HUDEP-2 (cell line): Measurements from ENCODE around the gene C21orf58.
"Not testable (repeated sequence)": the region's sequence is repeated elsewhere in the genome, so short reads cannot be mapped to it uniquely, and the experiment has no call there.

Experiments
- DNase-seq, 76 experiments: peaks; one replicate each; lab custom pipeline; 2025; ENCODE audit not compliant: unreplicated experiment in 76 of 76; lab: John Stamatoyannopoulos, UW

Gene C21orf58

DNA sequence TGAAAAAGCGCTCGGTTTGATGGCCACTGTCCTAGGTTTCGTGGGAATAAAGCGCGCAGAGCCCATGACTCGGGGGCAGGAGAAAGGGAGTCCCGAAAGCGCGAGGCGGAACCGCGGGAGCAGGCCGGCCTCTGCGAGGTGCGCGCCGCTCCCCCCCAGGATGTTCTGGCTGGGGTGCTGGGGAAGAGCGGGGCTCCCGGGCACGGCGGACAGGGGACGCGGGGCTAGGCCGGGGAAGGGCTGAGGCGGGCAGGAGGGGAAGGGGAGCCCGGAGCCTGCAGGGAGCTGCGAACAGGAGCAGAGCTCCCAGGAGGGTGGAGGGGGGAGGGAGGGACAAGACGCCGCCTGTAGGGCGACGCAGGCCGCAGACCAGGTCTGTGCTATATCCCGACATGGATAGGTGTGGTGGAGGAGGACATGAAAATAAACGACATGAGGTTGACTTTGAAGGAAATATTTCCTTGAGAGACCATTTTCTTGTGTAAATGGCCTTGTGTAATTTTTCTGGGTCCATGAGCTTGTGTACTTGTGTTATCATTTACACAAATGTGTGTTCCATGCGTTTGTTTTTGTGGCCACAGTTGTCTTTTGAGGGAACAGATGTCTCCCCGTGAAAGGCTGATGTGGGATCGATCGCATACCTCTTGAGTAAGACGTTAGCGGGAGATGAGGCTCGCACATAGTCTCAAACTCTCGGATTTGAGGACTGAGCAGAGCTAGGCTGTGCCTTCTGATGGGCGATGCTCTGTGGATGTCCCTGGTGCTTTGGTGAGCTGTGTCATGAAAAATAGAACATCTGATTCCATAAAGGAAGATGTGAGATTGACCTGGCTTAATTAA lies 1.6 kb upstream of the C21orf58 start:
- peak in 62 of 76 experiments; percentile 12 to 78 (median 51) for DNase-seq

DNA sequence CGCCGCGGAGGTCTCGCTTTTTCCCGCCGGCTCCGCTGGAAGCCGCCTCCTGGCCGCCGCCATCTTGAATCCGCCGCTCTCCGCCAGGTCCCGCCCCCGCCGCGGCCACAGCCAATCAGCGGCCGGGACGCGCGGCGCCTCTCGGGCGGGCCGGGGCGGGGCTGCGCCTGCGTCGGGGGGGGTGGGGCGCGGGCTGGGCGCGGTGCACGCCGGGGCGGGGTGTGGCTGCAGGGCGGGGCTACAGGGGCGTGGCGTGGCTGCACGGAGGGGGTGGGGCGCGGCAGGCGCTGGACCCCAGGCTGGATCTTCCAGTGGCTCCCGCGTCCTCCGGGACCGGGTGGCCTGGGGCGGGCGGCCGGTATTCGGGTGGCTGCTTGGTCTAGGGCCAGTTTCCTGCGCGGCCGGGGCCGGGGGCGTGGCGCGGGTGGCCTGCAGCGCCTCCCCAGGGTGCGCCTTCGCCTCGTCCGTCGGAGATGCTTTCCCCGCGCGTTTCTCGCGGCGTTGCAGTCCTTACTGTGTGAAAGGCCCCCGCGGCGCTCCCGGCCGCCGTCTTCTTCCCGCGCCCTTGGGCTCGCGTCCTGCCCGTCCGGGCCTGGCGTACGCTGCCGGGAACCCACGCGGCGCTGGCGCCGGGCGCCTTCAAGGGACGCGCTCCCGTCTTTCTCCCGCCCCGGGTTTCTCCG lies 861 bp upstream of the C21orf58 start:
- peak in 73 of 76 experiments; percentile 34 to 97 (median 89) for DNase-seq

DNA sequence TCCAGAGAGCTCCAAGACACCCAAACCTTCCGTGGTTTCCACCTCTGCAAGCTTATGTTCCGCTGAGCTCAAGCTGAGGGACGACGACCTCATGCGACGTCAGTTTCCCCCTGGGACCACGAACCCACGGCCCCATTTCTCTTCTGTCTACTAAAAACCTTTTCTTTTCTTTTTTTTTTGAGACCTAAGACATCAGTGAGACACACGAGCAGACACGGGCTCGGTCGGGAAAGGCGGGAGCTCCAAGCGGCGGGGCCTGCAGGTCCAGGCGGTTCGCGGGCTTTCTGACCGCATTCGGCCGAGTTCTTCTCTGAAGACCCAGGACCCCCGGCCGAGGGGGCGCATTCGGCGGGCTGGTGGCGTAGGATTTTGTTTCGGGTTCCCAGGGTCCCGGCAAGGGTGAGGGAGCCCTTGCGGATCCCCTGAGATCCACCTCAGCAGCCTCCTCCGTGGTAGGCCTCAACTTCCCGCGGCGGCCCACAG lies 402 bp downstream of the C21orf58 start:
- DNase-seq: peak in 8 of 76 experiments; percentile 32 to 77 (median 45)

DNA sequence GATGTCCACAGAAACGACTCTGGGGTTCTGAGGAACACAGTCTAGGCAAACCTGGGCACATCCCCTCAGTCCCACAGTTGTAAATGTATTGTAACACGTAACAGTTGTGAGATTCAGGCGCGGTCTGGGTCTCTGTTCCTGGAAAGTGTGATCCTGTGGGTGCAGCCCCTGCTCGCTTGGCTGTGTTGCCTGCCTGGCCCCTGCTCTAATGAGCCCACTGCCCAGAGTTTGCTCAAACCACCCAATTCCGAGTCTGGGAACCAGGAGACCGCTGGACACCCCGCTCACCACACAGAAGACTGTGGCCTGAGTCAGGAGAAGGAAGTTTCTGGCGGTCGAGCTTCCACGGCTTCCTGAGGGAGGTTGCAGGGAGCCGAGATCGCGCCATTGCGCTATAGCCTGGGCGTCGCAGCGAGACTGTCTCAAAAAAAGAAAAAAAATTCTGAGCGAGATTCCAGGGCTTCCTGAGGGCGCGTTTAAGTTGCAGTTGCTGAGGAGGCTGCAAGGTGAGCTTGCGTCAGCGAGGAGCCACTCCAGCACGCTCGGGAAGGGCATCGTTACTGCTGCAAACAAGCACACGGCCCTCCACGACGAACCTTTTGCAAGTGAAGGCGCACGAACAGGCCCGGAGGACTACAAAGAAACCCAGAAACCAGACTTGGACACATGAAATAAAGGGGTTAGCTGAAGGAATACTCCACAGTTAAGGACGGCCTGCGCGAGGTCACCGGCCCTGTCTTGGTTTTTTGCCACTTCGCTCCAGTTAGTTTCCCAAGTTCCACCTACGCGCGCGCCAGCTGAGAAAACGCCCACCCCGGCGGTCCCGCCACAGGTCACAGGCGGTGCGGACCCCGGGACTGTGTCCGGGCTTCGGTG lies 1.1 kb downstream of the C21orf58 start:
- peak in 28 of 76 experiments; percentile 13 to 64 (median 38) for DNase-seq

DNA sequence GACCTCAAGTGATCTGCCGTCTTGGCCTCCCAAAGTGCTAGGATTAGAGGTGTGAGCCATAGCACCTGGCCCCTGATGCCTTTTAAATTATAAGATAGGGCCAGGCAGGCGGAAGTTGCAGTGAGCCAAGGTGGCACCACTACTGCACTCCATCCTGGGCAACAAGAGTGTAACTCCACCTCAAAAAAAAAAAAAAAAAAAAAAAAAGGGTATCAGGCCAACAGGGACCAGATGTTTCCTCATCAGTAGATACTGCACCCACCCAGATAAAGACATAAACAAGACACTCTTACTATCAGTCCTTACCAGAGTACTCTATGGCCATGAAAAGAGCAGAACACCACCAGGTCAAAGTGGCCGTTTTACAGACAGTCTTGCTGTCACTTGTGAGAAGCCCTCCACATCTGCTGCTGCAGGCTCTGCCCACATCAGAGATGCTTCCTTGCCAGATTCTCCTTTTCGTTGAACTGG lies 3.3 kb downstream of the C21orf58 start:
- DNase-seq: peak in 75 of 76 experiments; percentile 41 to 100 (median 93)

DNA sequence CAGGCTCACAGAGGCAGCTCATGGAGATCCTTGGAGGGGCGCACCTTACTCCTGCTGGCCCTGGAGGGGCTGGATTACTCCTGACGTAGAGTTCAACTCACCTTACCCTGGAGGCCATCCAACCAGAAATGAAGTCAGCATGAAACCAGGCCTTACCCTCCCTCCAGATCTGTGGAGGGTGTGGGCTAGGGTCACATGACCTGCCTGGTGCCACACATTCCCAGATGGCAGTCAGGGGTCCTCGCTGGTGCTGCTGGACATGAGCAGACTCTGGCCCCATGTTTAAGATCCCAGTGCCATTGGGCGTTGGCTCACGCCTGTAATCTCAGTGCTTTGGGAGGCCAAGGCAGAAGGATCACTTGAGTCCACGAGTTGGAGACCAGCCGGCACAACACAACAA lies 4.5 kb downstream of the C21orf58 start:
- peak in 14 of 76 experiments; percentile 8 to 54 (median 32) for DNase-seq

DNA sequence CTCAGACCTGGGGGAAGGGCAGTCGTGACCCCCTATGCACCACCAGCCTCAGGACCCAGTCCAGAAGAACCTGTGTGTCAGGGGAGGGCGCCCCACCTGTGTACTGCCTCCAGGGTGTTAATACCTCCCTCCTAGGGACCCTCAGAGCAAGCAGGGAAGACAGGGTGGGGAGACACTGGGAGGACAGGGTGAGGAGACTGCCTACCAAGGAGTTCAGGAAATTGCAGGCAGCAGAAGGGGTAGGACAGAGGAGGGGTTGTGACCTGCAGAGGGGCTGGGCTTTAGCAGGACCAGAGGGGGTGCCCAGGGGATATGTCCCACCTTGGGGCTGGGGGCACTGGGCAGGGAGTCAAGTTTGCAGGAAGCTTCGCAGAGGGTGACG lies 5.2 kb downstream of the C21orf58 start:
- DNase-seq: peak in 1 of 76 experiments; percentile 50

DNA sequence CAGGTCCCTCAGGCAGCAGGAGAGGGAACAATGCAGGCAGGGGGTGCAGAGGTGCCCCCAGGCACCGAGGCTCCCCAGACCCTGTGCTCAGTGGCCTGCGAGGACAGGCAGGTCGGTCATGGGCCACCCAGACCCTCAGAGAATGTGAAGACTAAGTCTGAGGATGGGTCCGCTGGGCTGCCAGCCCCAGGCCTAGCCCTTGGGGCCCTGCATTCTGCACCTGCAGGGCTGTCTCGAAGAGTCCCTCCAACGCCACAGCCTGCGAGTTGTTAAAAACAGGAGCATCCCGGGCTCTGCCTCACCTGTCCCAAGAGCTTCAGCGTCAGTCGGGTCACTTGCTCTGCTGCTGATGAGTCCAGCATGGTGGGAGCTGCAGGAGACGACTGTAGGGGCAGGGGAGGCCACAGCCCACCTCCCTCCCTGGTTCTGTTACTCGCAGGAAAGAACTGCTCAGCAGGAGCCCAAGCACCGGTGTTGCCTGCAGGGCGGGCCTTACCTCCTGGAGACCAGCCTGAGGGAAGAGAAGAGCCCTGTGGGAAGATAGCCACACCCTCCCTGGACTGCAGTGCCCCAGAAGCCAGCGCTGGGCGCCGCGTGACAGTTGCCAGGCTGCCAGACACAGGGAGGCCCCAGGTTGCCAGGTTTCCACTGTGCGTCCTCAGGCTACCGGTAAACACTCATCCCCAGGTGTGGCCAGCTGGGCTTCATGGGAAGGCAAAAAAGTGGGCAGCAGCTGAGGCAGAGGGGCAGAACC lies 5.8 kb downstream of the C21orf58 start:
- DNase-seq: peak in 55 of 76 experiments; percentile 13 to 78 (median 48)

DNA sequence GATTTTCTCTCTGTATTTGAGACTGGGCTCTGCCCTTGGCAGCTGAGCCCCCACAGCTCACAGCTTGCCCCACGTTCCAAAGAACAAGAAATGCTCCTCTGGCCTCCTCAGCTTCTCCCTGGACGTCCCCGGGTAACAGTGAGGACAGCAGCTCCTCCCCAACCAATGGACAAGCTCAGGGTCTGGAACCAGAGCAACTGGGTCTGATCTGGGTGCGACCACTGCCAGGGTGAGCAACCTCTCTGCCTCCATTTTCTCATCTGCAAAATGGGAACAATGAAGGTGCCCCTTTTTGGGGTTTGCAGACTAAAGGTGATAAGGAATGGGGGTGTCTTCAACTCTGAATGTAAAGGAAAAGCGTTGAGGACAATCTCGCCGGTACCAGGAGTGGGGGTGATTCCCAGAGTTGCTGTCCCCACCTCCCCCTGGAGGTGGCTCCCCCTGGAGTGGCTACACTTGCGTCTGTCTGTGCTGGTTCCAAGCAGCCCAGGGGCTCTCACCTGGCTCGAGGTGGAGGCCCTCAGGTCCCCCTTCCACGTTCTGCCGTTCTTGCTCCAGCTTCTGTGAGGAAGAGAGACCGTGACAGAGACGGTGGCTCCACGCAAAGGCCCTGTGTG lies 6.9 kb downstream of the C21orf58 start:
- no peak for DNase-seq

DNA sequence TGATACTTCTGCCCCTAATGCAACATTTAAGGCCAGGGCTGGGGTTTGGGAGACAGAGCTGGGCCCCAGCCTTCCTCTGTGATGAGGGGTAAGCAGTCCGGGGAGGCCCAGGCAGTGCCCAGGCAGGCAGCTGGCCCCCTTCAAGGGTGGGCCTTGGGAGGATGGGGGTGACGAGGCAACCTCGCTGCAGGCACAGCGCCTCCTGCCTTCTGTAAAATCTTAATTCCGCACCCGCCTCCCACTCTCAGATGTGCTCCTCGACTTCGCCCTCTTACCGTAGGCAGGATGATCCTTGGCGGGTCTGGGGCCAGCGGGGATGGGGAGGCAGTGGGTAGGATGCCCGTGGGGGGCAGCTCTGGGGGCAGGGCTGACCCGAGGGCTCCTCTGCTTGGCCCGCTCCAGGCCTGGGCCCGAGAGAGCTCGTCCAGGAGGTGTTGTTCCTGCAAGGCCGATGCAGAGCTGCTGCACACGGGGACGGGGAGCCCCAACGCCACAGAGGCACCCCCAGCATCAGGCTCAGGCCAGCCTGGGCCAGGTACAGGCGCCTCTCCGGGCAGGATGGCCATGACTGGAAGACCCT lies 9.1 kb downstream of the C21orf58 start:
- DNase-seq: no peak

DNA sequence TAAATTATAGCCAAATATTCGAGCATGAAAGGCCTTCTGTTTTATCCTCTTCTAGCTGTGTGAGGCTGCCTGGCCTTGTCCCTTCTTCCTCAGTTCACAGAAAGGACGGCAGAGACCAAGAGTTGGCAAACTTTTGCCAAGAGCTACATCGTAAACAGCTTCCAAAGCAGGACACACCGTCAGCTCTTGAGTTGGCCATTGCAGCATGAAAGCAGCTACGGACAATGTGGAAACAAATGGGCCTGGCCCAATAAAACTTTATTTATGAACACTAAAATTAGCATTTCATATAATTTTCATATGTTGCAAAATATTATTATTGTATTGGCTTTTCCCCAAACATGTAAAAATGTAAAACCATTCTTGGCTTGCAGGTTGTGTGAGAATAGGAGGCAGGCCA lies 10.7 kb downstream of the C21orf58 start:
- DNase-seq: no peak

DNA sequence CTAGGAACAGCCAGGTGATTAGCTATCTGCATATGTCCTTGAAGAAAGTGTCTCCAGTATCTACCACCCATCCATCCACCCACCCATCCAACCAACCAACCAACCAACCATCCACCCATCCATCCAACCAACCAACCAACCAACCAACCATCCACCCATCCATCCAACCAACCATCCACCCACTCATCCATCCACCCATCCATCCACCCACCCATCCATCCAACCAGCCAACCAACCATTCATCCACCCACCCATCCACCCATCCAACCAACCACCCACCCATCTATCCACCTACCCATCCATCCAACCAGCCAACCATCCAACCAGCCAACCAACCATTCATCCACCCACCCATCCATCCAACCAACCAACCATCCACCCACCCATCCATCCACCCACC lies 12.1 kb downstream of the C21orf58 start:
- DNase-seq: no peak

DNA sequence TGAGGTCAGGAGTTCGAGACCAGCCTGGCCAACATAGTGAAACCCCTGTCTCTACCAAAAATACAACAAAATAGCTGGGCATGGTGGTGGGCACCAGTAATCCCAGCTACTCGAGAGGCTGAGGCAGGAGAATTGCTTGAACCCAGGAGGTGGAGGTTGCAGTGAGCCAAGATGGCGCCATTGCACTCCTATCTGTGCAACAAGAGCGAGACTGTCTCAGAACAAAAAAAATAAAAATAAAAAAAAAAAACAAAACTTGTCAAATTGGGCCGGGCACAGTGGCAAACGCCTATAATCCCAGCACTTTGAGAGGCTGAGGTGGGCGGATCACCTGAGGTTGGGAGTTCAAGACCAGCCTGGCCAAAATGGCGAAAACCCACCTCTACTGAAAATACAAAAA lies 13.4 kb downstream of the C21orf58 start:
- DNase-seq: not testable (repeated sequence)

DNA sequence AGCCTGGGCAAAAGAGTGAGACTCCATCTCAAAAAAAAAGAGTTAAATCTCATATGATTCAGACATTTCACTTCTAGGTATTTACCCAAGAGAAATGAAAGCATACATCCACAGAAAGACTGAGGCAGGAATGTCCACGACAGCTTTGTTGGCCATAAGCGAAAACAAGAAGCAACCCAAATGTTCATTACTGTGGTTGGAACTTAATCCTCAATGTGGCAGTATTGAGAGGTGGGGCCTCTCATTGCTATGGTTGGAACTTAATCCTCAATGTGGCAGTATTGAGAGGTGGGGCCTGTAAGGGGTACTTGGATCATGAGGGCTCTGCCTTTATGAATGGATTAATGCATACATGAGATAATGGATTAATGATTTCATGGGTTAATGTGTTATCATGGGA lies 15.2 kb downstream of the C21orf58 start:
- no peak for DNase-seq

DNA sequence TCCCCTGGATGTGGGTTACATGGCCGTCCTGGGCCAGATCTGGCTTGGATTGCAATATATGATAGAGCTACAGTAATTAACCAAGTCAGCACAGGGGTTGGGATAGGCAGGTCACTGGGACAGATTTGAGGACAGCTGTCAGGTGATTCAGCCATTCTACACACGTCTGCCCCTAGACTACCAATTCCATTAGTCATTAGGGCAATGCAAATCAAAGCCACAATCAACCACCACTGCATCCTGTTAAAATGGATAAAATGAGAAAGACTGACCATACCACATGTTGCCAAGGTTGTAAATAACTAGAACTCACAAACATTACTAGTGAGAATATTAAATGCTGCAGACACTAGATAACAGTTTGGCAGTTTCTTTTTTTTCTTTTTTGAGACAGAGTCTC lies 16.0 kb downstream of the C21orf58 start:
- DNase-seq: peak in 7 of 76 experiments; percentile 19 to 49 (median 31)

DNA sequence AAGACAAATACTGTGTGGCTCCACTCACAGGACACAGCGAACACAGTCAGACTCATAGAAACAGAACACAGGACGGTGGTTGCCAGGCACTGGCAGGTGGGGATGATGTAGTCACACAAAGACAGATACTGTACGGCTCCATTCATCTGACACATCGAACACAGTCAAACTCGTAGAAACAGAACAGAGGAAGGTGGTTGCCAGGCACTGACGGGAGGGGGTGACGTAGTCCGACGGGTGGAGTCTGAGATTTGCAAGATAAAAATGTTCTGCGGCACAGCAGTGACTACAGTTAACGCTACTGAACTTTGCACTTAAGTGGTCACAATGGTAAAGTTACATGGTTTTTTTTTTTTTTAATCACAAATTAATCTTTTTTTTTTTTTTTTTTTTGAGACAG lies 18.7 kb downstream of the C21orf58 start:
- DNase-seq: peak in 70 of 76 experiments; percentile 25 to 88 (median 66)

DNA sequence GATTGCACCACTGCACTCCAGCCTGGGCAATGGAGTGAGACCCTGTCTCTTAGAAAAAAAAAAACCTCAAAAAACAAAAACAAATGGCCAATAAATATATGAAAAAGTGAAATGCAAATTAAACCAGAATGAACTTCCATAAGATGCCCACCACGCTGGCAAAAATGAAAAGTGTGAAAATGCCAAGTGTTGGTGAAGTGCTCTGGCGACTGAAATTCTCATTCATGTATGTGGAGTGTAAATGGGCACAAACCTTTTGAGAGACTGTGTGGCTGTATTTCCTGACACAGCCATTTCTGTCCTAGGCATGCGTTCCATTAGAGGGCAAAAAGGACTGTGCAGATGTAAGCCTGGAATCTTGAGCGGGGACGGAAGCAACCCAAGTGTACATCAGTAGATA lies 19.2 kb downstream of the C21orf58 start:
- no peak for DNase-seq

DNA sequence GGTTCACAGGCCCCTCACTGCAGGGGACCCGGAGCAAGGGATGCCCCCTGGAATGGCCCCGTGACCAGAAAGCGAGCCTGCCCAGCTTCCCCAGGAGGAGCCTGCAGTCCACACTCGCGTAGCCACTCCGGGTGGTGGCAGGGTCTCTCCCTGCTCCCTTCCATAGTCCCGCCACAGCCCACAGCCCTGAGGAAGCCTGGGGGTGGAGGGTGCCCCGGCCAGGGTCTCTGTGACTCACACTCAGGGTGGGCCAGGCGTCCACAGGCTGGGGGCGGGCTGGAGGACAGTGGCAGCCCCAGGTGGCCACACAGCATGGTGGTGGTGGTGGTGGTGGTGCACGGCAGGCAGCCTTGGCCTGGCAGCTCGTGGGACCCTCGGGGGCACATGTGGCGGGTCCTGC lies 21.9 kb downstream of the C21orf58 start:
- DNase-seq: no peak

DNA sequence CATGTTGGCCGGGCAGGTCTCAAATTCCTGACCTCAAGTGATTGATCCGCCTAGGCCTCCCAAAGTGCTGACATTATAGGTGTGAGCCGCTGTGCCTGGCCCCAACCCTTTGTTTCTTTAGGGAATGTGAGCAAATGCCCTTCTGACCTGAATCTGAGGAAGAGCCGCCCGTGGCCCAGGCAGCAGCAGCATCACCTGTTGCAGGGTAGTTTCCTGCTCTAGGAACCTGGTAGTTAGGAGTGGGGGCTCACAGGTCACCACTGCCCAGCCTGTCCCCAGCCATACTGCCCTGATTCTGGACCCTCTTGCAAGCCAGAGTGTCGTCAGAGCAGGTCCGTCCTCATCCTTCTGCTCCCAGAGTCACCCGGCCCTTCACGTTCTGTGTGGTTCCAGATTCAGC lies 24.5 kb downstream of the C21orf58 start:
- no peak for DNase-seq
